Tibial nerve (tissue), 4 donors: Measurements from ENCODE around the gene ARHGAP33. TPM values are rescaled to one million over a fixed set of nuclear protein-coding genes. Genes with fewer than 3 reads are reported as not detected.
A peak's percentile ranks its signal among the peaks of the same experiment; 100 is the strongest.
"Not testable (repeated sequence)": the region's sequence is repeated elsewhere in the genome, so short reads cannot be mapped to it uniquely, and the experiment has no call there.

Experiments used
- DNase-seq, 2 donors: peaks; one replicate each; pipeline ENCODE4 v3.0.0-alpha.2; 2019; ENCODE audit warnings: low spot score in 2 of 2
- H3K27ac ChIP-seq, 4 donors: fragments of 200-600 bp; sonication (generic) in 3 of 4; one replicate each; pipeline ENCODE4 v1.5.1; 2017 to 2019; ENCODE audit warnings: mild to moderate bottlenecking in 1 of 4
- H3K27me3 ChIP-seq, 2 donors: fragments of 200-600 bp; sonication (generic) in 1 of 2; one replicate each; pipeline versions ENCODE4 v1.5.1 to v1.6.0; 2017 to 2019
- H3K36me3 ChIP-seq, 3 donors: fragments of 200-600 bp; sonication (generic); one replicate each; pipeline ENCODE4 v1.5.1; 2018 to 2019
- H3K4me1 ChIP-seq, 4 donors: fragments of 200-600 bp; sonication (generic) in 3 of 4; one replicate each; pipeline ENCODE4 v1.5.1; 2017 to 2019
- H3K4me3 ChIP-seq, 4 donors: fragments of 200-600 bp; sonication (generic) in 3 of 4; one replicate each; pipeline ENCODE4 v1.5.1; 2017 to 2019; ENCODE audit warnings: mild to moderate bottlenecking in 1 of 4, moderate library complexity in 1 of 4
- H3K9me3 ChIP-seq, 4 donors: fragments of 200-600 bp; sonication (generic) in 3 of 4; one replicate each; pipeline ENCODE4 v1.5.1; 2017 to 2019
- CTCF ChIP-seq, 5 experiments: fragments of 200-600 bp in 3 of 5; fragments of 450-650 bp in 2 of 5; sonication (generic) in 3 of 5; IDR thresholded peaks; one replicate each; pipeline ENCODE4 v1.5.1; 2016 to 2019; ENCODE audit warnings: antibody characterized with exemption in 5 of 5, mild to moderate bottlenecking in 3 of 5, moderate library complexity in 2 of 5
- EP300 ChIP-seq, 2 donors: sonication (generic); formaldehyde crosslinking; IDR thresholded peaks; one replicate each; pipeline ENCODE4 v1.6.1; 2017; ENCODE audit warnings: antibody characterized with exemption in 2 of 2, mild to moderate bottlenecking in 1 of 2
- POLR2A ChIP-seq, 2 donors: fragments of 450-650 bp; IDR thresholded peaks; one replicate each; pipeline ENCODE4 v1.6.1; 2017; ENCODE audit warnings: antibody characterized with exemption in 2 of 2, mild to moderate bottlenecking in 2 of 2, moderate library complexity in 2 of 2
- WGBS, 2 donors: methylation state at CpG; one replicate each; pipeline ENCODE4 v1.1.5; 2018; 5-methylcytosine and 5-hydroxymethylcytosine counted together
- total RNA-seq, 4 donors: library from RNA; depleted of rRNA; stranded (reverse); fragments of >200 nt; gene quantifications; one replicate each; pipeline ENCODE4 v1.1.0, GENCODE V29; 2016

Gene ARHGAP33
- total RNA-seq, 4 donors from 2014 or later = 6.6 to 46.8 (median 26.1) TPM

- peaks cover 0 to 8% (median 0%) of the 10 kb centered on the region in 4 donors for H3K4me1 ChIP-seq
- H3K9me3 ChIP-seq = no peaks in the 10 kb centered on the region
- 65 to 74% methylated on average over 8 of the region's 8 CpGs for WGBS, 2 donors
- no peak for DNase-seq
- no peak for TF ChIP-seq POLR2A (IDR thresholded peaks at IDR 0.05)
- TF ChIP-seq CTCF (IDR thresholded peaks at IDR 0.05) = no peak
- no peak for TF ChIP-seq EP300 (IDR thresholded peaks at IDR 0.05)
- no peak overlapping the region for H3K27ac ChIP-seq
- H3K27me3 ChIP-seq = peaks cover 0 to 23% of the 10 kb centered on the region in 2 donors
- no peak overlapping the region for H3K4me3 ChIP-seq
- H3K36me3 ChIP-seq = peaks cover 0 to 5% (median 0%) of the 10 kb centered on the region in 3 donors
Measured at GRCh38 chr19:35792888-35793287, 17.5 kb downstream of the ARHGAP33 start.

- no peaks in the 10 kb centered on the region for H3K9me3 ChIP-seq
- no peak overlapping the region for H3K27ac ChIP-seq
- no peaks in the 10 kb centered on the region for H3K36me3 ChIP-seq
- H3K4me3 ChIP-seq = no peak overlapping the region
- 73 to 76% methylated on average over 7 of the region's 7 CpGs for WGBS, 2 donors
- TF ChIP-seq POLR2A (IDR thresholded peaks at IDR 0.05) (no peak), EP300 (IDR thresholded peaks at IDR 0.05) (no peak), CTCF (IDR thresholded peaks at IDR 0.05) (no peak)
- peaks cover 0 to 8% (median 0%) of the 10 kb centered on the region in 4 donors for H3K4me1 ChIP-seq
- H3K27me3 ChIP-seq = peaks cover 0 to 30% of the 10 kb centered on the region in 2 donors
- DNase-seq = no peak
Measured at GRCh38 chr19:35793381-35794165, 18.2 kb downstream of the ARHGAP33 start.

- H3K9me3 ChIP-seq, H3K27ac ChIP-seq, DNase-seq, H3K4me1 ChIP-seq, H3K4me3 ChIP-seq, H3K36me3 ChIP-seq: not testable (repeated sequence)
- 82 to 94% methylated on average over 1 of the region's 1 CpG for WGBS, 2 donors
- H3K27me3 ChIP-seq = peaks cover 0 to 42% of the 10 kb centered on the region in 2 donors
Measured at GRCh38 chr19:35795564-35795963, 20.2 kb downstream of the ARHGAP33 start.

GRCh38 chr19:35796645-35797542 is 21.5 kb downstream of the ARHGAP33 start:
- H3K27ac ChIP-seq = no peak overlapping the region
- H3K27me3 ChIP-seq = peaks cover 0 to 48% of the 10 kb centered on the region in 2 donors
- WGBS, 2 donors = 14 to 16% methylated on average over 39 of the region's 39 CpGs
- TF ChIP-seq EP300 (IDR thresholded peaks at IDR 0.05) (no peak), CTCF (IDR thresholded peaks at IDR 0.05) (no peak), POLR2A (IDR thresholded peaks at IDR 0.05) (no peak)
- DNase-seq = no peak
- H3K9me3 ChIP-seq = peaks cover 0 to 6% (median 0%) of the 10 kb centered on the region in 4 donors
- peaks cover 0 to 8% (median 0%) of the 10 kb centered on the region in 4 donors for H3K4me1 ChIP-seq
- no peaks in the 10 kb centered on the region for H3K36me3 ChIP-seq
- H3K4me3 ChIP-seq = peak overlapping the region in 1 of 4 donors; percentile 15

GRCh38 chr19:35797663-35798062 is 22.3 kb downstream of the ARHGAP33 start:
- H3K4me3 ChIP-seq = peak overlapping the region in 1 of 4 donors; percentile 15
- peaks cover 0 to 48% of the 10 kb centered on the region in 2 donors for H3K27me3 ChIP-seq
- WGBS, 2 donors = 3 to 12% methylated on average over 9 to 12 of the region's 15 CpGs
- DNase-seq = no peak
- H3K9me3 ChIP-seq = peaks cover 0 to 9% (median 0%) of the 10 kb centered on the region in 4 donors
- H3K36me3 ChIP-seq = no peaks in the 10 kb centered on the region
- no peak for TF ChIP-seq CTCF (IDR thresholded peaks at IDR 0.05)
- H3K27ac ChIP-seq = no peak overlapping the region
- H3K4me1 ChIP-seq = peaks cover 0 to 8% (median 0%) of the 10 kb centered on the region in 4 donors
